HepG2 (cell line): Measurements from ENCODE around the gene IGFALS.

ENCODE experiments used
- CTCF ChIP-seq: sonication (generic); formaldehyde crosslinking; IDR thresholded peaks from 2 replicates; pipeline ENCODE4 v1.5.0; 2020; ENCODE audit warnings: mild to moderate bottlenecking, missing genetic modification reagents, moderate library complexity
- HNRNPUL1 ChIP-seq: fragments of 200-400 bp; formaldehyde crosslinking; IDR thresholded peaks from 2 replicates; pipeline ENCODE4 v1.6.1; 2017; ENCODE audit warnings: low read depth, mild to moderate bottlenecking, low read length, moderate library complexity
- PHF20 ChIP-seq: sonication (generic); formaldehyde crosslinking; IDR thresholded peaks from 2 replicates; pipeline ENCODE4 v1.5.0; 2020; ENCODE audit warnings: mild to moderate bottlenecking, missing genetic modification reagents
- PRDM10 ChIP-seq: sonication (generic); formaldehyde crosslinking; IDR thresholded peaks from 2 replicates; pipeline ENCODE4 v1.4.0; 2020; ENCODE audit warnings: low read depth, missing genetic modification reagents
- ZNF549 ChIP-seq: sonication (generic); formaldehyde crosslinking; IDR thresholded peaks from 2 replicates; pipeline ENCODE4 v1.5.0; 2020; ENCODE audit warnings: missing genetic modification reagents
- ZSCAN22 ChIP-seq: sonication (generic); formaldehyde crosslinking; IDR thresholded peaks from 2 replicates; pipeline ENCODE4 v1.4.0; 2020; ENCODE audit warnings: mild to moderate bottlenecking, missing genetic modification reagents
- TF ChIP-seq, protein P1 (sequence below): sonication (generic); formaldehyde crosslinking; IDR thresholded peaks from 2 replicates; pipeline ENCODE4 v1.8.0; 2022; ENCODE audit warnings: mild to moderate bottlenecking, missing genetic modification reagents; ENCODE audit not compliant: insufficient replicate concordance

DNA sequence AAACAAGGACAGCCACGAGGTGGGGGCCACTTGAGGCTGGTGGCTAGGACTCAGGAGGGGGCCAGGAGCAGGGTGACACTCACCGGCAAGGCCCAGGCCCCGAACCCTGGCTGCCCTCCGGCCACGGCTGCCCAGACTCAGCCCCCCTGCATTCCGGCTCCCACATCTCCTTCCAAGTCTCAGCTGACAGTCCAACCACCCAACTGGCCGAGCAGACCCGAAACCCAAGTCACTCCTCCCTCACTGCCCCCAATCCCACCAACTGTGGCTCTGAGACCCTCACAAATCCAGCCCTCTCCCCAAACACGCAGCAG is 23.7 kb upstream of the IGFALS start:
- no peak for TF ChIP-seq CTCF (CRISPR knock-in tag)
- TF ChIP-seq PRDM10 (CRISPR knock-in tag), result no peak
- TF ChIP-seq ZSCAN22, result no peak
- TF ChIP-seq HNRNPUL1, result no peak
- no peak for TF ChIP-seq ZNF549 (CRISPR knock-in tag)
- TF ChIP-seq, protein P1, sequence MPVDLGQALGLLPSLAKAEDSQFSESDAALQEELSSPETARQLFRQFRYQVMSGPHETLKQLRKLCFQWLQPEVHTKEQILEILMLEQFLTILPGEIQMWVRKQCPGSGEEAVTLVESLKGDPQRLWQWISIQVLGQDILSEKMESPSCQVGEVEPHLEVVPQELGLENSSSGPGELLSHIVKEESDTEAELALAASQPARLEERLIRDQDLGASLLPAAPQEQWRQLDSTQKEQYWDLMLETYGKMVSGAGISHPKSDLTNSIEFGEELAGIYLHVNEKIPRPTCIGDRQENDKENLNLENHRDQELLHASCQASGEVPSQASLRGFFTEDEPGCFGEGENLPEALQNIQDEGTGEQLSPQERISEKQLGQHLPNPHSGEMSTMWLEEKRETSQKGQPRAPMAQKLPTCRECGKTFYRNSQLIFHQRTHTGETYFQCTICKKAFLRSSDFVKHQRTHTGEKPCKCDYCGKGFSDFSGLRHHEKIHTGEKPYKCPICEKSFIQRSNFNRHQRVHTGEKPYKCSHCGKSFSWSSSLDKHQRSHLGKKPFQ (CRISPR knock-in tag), result no peak
- TF ChIP-seq PHF20 (CRISPR knock-in tag), result no peak
